Measurements from ENCODE around the gene CDC27.
"Not testable (repeated sequence)": the region's sequence is repeated elsewhere in the genome, so short reads cannot be mapped to it uniquely, and the experiment has no call there.

CDC27 gene

GRCh38 chr17:47070266-47070665, 118.8 kb downstream of the CDC27 start:
- DNase-seq (ENCODE audit: low spot score) = not testable (repeated sequence)

Data from left forelimb (tissue), 1 donor.